ENCODE data around the gene MYO5A. TPM values are rescaled to one million over a fixed set of nuclear protein-coding genes. Genes with fewer than 3 reads are reported as not detected.

Gene MYO5A
- total and polyA plus RNA-seq, 2 donors (not counting 3 experiments of a cell fraction or from before 2014, with no cell fraction given) = 31.9 to 91.9 TPM

DNA sequence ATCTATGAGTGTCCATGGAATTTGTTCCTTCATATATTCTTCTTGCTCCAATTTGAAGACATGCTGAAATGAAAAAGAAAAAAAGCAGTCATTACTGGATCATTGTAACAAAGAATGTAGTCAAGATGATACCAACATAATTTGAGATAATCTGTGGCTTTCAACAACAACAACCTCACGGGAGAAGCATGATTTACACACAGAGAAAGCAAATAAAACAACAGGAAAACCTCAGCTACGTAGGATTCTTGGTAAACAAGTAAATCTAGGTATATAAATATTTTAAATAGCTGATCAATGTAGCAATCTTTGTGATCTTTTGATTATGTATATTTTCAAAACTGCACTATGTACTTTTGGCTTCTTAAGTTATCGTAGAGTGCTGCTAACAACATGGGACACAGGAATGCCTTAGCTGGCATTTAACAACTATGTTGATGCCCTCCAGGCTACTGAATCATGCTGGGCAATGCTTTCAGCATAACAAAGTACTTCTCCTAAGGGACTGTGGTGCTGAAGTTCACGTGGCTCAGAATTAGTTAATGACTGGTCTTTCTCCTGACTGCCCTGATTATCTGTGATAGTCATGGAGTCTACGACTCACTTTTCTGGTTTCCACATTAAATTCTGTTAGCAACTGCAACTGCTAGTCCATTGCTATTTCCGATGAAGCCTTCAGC, 136.5 kb downstream of the MYO5A start:
- CTCF ChIA-PET = interaction anchor here (0.8 to 2.4 kb wide), 3 partner anchors 10 to 41 kb away, joined by 3 to 6 read pairs (median 5); no protein-coding TSS in a partner anchor
- POLR2A ChIA-PET = interaction anchor here (0.6 kb wide), 1 partner anchor 98 kb away, joined by 7 read pairs; no protein-coding TSS in a partner anchor
- intact Hi-C loops (cut with micrococcal nuclease) (no loop called here), dilution Hi-C loops (cut with MboI; ENCODE audit: extremely low pct_ligation_motif_present, low sequenced_read_pairs) (no loop called here)
- Histone ChIP-seq H2AFZ (ENCODE audit: low read depth, low read length) (no peak overlapping the region), H3K9me1 (replicated peaks; ENCODE audit: control insufficient read depth, extremely low read depth, insufficient read depth, low read length) (no peaks in the 10 kb centered on the region), H3K79me2 (ENCODE audit: control insufficient read depth, insufficient read depth, low read length) (no peaks in the 10 kb centered on the region), H3K9ac (replicated peaks; ENCODE audit: extremely low read depth, insufficient read depth, low read length) (no peak overlapping the region), H3K4me3 (replicated peaks in 1 of 3; ENCODE audit: insufficient read depth in 1 of 3, low read depth in 1 of 3, low read length in 3 of 3) (no peak overlapping the region), H3K4me1 (ENCODE audit: control insufficient read depth, extremely low read depth, insufficient read depth, low read length) (no peaks in the 10 kb centered on the region), H3K9me3 (replicated peaks; ENCODE audit: control insufficient read depth, insufficient read depth, low read length) (no peaks in the 10 kb centered on the region), H3K4me2 (ENCODE audit: insufficient read depth, low read length) (no peak overlapping the region), H4K20me1 (replicated peaks; ENCODE audit: control insufficient read depth, extremely low read depth, insufficient read depth, low read length) (no peaks in the 10 kb centered on the region), H3K27ac (ENCODE audit: insufficient read depth, low read depth, low read length) (no peak overlapping the region), H3K27me3 (ENCODE audit: control insufficient read depth in 2 of 2, insufficient read depth in 2 of 2, low read length in 2 of 2) (no peaks in the 10 kb centered on the region), H3K36me3 (ENCODE audit: control insufficient read depth in 2 of 2, extremely low read depth in 1 of 2, insufficient read depth in 2 of 2, low read length in 2 of 2) (peaks cover 3 to 7% of the 10 kb centered on the region in 2 experiments)
- TF ChIP-seq POLR2A (IDR thresholded peaks at IDR 0.05; ENCODE audit: low read depth, low read length) (no peak), EZH2 (IDR thresholded peaks at IDR 0.05; ENCODE audit: borderline replicate concordance, low read depth, low read length, severe bottlenecking) (no peak), JUN (IDR thresholded peaks at IDR 0.05; ENCODE audit: borderline replicate concordance, insufficient read depth, insufficient read length, low read depth) (no peak), FOS (IDR thresholded peaks at IDR 0.05; ENCODE audit: borderline replicate concordance, insufficient read depth, low read length) (no peak), MYC (IDR thresholded peaks at IDR 0.05; ENCODE audit: low read depth, low read length) (no peak), CTCF (IDR thresholded peaks at IDR 0.05; ENCODE audit: extremely low read depth in 1 of 2, insufficient read depth in 1 of 2, low read depth in 1 of 2, low read length in 2 of 2) (no peak), POLR2AphosphoS5 (IDR thresholded peaks at IDR 0.05; ENCODE audit: insufficient read depth, low read depth, low read length) (no peak)
- TF ChIP-seq, protein P1, sequence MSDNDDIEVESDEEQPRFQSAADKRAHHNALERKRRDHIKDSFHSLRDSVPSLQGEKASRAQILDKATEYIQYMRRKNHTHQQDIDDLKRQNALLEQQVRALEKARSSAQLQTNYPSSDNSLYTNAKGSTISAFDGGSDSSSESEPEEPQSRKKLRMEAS (IDR thresholded peaks at IDR 0.05; ENCODE audit: insufficient read depth, insufficient read length) = no peak
- no peak for DNase-seq (ENCODE audit: low read depth, low spot score)
- no TSS peak for BruUV-seq (replicated peaks)
- FAIRE-seq = no peak

All from endothelial cell of umbilical vein (primary cell).